GM21529 (cell line): Measurements from ENCODE around the gene XPO1.
A peak's percentile ranks its signal among the peaks of the same experiment; 100 is the strongest.
"Not testable (repeated sequence)": the region's sequence is repeated elsewhere in the genome, so short reads cannot be mapped to it uniquely, and the experiment has no call there.

Source experiments
- ATAC-seq: cut with Tn5 transposase; IDR thresholded peaks from one replicate; pipeline ENCODE4 v1.9.1; 2021; ENCODE audit not compliant: unreplicated experiment

XPO1 gene

DNA sequence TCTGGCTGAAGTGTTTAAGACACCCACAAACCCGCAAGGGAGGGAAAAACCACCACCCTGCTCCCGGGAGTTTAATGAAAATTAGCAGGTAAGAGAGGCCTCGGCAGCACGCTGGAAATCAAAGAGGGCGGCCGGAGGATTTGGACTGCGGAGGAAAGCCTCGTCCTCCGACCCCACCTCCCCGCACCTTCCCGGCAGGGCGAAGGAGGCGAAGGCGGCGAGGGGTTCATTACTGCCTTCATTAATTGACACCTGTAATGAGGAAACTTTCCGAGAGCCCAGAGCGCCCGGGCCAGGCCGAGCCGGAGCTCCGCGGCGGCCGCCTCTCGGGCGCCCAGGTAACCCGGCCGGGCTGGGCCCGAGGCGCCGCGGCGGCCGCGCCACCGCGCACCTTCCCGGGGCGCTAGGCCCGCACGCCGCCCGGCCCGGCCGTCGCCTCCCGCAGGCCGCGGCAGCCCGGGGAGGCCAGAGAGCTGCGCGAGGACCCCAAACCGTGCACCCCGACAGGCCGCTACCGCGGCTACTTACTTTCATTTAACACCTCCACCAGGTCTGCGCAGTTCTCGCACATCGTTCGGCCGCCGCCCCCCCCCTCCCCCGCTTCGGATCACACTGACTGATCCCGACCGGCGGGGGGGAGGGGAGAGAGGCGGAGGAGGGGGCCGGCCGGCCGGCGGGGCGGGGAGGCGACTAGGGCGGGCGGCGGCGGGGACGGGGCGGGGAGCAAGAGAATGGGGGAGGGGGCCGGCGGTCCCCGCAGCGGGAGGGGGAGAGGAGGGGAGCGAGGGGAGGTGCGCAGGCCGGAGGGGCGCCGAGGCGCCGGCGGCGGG lies 67.8 kb downstream of the XPO1 start:
- ATAC-seq = peak; percentile 25

DNA sequence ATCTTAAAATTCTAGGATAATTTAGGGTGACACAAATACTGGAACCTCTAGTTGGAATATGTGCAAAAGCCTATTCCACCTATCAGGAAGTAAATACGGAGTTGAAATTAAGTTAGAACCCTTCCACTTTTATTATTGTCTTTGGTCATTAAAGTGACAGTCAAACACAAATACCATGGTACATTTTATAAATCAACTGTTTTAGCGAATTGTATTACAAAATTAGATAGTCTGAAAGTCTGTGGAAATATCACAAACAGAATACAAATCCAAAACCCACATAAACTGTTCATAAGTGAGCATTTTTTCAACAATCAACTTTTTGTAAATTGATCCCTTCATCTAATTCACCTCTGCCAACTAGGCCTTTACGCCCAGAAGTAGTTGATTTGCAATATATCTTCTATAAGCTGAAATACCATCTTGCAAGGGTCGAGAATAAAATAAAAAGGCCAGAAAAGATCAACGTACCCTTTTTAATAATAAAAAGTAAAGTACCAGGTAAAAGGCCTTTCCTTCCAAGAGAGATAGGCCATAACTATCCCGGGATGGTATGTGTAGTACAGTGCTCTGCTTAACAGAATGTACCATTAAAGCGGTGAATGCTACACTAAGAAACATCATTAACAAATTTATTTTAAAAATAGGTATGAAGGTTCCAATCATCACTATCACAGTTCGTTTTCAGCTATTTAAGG lies 68.6 kb downstream of the XPO1 start:
- no peak for ATAC-seq

GRCh38 chr2:61468231-61468630 lies 69.9 kb downstream of the XPO1 start:
- ATAC-seq = not testable (repeated sequence)

GRCh38 chr2:61465045-61465444 lies 73.1 kb downstream of the XPO1 start:
- no peak for ATAC-seq

DNA sequence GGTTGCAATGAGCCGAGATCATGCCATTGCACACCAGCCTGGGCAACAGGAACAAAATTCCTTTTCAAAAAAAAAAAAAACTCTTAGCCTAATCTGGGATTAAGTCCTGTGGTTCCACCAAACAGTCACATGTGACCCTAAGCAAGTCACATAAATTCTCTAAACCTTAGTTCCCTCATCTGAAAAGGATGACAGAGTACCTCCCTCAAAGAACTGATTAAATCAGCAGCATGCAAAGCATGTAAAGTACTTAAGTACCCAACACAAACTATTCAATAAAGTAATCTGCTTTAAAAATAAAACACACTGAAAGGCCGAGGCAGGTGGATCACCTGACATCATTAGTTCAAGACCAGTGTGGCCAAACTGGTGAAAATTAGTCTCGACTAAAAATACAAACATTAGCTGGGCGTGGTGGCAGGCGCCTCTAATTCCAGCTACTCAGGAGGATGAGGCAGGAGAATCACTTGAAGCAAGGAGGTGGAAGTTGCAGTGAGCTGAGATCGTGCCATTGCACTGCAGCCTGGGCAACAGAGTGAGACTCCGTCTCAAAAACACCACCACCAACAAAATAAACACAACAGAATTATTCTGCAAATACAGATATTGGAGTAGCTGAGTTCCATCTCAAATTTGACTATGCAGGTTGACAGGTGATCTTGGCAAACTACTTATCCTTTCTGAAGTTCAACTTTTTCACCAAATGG lies 74.2 kb downstream of the XPO1 start:
- ATAC-seq = peak; percentile 18

GRCh38 chr2:61461404-61461803 lies 76.8 kb downstream of the XPO1 start:
- ATAC-seq = no peak

- ATAC-seq = no peak
Observed at GRCh38 chr2:61460163-61460562, 78.0 kb downstream of the XPO1 start.

DNA sequence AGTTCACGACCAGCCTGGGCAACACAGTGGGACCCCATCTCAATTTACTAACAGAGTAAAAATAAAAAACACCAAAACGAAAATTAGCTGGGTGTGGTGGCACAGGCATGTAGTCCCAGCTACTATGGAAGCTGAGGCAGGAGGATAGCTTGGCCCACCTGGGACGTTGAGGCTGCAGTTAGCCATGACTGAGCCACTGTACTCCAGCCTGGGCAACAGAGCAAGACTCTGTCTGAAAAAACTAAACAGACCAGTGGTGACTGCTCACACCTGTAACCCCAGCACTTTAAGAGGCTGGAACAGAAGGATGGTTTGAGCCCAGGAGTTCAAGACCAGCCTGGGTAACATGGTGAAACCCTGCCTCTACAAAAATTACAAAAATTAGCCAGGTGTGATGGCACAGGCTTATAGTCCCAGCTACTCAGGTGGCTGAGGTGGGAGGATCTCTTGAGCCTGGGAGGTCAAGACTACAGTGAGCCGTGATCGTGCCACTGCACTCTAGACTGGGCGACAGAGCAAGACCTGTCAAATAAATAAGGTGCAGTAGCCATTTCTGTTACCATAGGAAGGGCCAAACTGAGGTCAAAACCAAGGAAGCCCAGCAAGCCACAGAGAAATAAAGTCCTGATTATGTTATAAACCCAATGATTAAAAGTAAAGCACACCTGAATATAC lies 81.3 kb downstream of the XPO1 start:
- no peak for ATAC-seq

DNA sequence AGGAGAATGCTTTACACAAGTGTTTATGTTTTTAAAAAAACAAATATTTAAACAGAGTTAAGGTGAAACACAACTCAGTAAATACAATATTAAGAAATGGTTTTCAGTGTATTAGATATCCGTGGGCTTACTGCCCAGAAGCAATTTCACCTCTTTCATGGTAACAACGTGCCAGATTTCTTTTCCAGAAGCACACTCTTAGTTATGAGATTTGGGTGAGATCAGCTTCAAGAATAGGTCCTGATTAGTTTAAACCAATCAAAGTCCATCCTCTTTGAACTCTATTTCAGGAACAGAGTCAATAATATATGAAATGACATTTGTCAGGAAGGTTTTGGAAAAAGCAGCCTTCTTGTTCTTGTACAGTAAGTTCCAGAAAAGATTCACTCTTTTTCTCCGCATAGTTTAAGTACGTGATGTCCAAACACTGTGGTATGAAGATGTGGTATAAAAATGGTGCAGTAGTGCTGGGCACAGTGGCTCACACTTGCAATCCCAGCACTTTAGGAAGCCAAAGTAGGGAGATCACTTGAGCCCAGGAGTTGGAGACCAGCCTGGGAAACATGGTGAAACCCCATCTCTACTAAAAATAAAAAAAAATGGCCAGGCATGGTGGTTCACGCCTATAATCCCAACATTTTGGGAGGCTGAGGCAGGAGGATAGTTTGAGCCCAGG lies 81.9 kb downstream of the XPO1 start:
- ATAC-seq = no peak

DNA sequence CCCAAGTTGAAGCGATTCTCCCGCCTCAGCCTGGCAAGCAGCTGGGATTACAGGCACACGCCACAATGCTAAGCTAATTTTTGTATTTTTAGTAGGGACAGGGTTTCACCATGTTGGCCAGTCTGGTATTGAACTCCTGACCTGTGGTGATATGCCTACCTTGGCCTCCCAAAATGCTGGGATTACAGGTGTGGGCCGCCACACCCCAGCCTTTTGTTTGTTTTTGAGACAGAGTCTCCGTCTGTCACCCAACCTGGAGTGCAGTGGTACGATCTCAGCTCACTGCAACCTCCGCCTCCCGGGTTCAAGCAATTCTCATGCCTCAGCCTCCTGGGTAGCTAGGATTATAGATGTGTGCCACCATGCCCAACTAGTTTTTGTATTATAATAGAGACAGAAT lies 83.2 kb downstream of the XPO1 start:
- ATAC-seq = not testable (repeated sequence)

DNA sequence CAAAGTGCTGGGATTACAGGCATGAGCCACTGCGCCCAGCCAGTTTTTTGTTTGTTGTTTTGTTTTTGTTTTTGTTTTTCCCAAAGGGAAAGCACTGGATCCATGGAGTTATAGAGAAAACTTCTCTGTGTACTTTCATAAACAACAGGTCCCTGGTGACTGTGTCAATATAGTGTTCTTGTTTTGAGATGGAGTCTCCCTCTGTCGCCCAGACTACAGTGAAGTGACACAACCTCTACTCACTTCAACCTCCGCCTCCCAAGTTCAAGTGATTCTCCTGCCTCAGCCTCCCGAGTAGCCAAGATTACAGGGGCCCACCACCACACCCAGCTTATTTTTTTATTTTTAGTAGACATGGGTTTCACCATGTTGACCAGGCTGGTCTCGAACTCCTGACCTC lies 83.8 kb downstream of the XPO1 start:
- ATAC-seq = no peak

GRCh38 chr2:61452392-61452791 lies 85.8 kb downstream of the XPO1 start:
- no peak for ATAC-seq

DNA sequence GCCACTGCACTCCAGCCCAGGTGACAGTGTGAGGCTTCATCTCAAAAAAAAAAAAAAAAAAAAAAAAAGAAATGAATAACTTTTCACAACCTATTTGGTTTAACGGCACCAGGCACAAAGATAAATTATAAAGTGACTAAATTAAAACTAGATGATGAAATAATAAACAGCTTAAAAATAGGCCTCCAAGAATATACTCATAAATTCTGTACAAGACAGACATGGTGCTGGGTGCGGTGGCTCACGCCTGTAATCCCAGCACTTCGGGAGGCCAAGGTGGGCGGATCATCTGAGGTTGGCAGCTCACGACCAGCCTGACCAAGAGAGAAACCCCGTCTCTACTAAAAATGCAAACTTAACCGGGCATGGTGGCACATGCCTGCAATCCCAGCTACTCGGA lies 87.0 kb downstream of the XPO1 start:
- no peak for ATAC-seq

DNA sequence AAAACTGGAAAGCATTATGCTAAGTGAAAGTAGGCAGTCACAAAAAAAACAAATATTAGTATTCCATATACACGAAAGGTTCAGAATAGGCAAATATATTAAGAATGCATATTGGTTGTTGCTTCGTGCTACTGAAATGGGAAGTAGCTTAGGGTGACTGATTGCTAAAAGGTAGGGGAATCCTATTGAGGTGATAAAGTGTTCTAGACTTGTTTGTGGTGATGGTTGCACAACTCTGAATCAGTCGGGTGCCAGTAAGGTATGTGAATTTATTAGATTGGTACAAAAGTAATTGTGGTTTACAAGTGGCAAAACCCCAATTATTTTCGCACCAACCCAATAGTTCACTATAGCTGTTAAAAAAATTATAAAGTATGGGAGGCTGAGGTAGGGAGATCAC lies 88.0 kb downstream of the XPO1 start:
- ATAC-seq = no peak

DNA sequence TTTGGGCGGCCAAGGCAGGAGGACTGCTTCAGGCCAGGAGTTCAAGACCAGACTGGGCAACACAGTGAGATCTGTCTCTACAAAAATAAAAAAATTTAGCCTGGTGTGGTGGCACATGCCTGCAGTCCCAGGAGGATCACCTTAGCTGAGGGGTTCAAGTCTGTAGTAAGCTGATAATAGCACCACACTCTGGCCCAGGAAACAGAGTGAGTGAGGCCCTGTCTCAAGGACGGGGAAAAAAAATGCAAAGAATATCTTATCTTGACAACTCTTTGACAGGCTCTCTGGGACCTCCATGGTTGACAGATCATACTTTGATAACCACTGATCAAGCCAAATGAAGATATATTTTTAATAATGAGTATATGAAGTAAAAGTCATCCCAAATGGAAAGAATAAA lies 89.9 kb downstream of the XPO1 start:
- ATAC-seq = no peak

DNA sequence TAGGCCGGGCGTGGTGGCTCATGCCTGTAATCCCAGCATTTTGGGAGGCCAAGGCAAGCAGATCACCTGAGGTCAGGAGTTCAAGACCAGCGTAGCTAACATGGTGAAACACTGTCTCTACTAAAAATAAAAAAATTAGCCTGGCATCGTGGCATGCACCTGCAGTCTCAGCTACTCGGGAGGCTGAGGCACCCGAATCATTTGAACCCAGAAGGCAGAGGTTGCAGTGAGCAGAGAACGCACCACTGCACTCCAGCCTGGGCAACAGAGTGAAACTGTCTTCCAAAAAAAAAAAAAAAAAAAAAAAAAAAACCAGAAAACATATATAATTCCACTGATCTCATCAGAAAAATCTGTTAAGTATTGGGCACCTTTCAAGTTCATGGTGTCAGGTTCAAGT lies 91.2 kb downstream of the XPO1 start:
- not testable (repeated sequence) for ATAC-seq

GRCh38 chr2:61443342-61444041 lies 94.7 kb downstream of the XPO1 start:
- peak; percentile 83 for ATAC-seq

- no peak for ATAC-seq
Observed at GRCh38 chr2:61439241-61440002, 98.7 kb downstream of the XPO1 start.

DNA sequence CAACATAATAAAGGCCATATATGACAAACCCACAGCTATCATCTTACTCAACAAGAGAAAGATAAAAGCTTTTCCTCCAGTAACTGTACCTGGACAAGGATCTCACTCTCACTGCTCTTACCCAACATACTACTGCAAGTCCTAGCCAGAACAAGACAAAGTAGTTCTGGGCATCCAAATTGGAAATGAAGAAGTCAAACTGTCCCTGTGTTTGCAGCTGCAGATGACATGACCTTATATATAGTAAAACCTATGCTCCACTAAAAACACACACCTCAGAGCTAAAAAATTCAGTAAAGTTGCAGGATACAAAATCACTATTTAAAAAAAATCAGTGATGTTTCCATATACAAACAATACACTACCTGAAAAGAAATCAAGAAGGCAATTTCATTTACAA lies 99.5 kb downstream of the XPO1 start:
- no peak for ATAC-seq
